ENCODE results near the gene CD79A.
"Not testable (repeated sequence)": the region's sequence is repeated elsewhere in the genome, so short reads cannot be mapped to it uniquely, and the experiment has no call there.

Gene CD79A

DNA sequence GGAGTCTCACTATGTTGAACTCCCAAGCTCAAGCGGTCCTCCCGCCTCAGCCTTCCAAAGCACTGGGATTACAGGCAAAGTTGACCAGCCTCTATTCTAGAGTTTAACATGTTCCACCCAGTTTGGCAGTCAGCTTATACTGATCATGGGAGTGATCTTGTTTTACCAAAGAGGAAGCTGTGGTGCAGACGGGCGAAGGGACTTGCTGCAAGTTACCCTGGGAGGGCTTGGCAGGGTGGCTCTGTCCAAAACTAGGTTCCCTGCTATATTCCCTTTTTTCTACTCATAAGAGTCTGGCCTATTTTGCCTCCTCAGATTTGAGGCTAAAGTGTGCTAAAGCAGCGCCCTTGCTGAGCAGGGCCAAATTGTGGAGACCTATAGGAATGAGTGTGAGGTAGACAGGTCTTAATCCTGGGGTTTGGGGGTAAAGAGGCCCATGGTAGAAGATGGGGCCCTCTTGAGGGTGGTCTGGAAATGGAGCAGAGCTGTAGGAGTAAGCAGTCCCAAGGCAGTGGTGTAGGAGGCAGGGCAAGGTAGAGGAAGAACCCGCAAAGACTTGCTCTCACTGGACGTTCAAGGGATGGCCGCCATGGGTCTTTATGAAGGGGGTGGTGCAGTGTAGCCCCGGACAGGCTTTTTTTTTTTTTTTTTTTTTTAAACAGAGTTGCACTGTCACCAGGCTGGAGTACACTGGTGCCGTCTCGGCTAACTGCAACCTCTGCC, 13.7 kb upstream of the CD79A start:
- DNase-seq = no peak

DNA sequence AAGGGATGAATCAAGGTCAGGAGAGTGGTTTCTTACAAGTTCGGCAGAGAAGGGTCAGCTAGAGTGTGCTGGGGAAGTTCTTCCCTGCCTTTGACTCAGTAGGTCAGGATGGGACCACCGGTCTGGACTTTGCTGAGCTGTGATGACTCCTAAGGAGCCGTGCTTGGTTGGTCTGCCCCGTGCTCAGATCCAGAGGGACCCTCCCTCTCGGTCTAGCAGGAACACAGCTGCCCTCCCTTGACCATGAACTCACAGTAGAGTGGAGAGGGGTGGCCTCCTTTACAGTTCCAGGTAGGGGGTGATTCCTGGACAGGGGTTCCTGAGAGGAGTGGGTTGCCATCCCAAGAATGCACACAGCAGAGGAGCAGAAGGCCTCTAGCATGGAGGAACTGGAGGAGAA, 12.7 kb upstream of the CD79A start:
- no peak for DNase-seq

DNA sequence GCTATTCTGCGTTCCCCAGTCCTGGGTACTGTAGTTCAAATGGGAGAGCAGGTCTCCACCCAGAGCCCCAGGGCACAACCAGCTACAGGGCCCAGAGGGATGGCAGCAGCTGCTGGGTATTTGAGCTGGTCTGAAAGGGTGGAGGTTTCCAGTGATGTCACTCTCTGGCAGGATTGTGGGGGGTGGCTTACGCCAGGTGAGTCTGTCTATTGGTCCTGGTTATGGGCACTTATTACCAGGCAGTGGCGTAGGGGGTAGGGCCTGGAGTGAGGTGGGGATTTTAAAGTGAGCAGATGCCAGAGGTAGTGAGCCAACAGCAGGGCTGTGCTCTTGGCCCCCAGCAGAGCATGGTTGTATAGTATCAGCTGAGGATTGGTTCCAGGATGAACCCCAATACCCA, 10.8 kb upstream of the CD79A start:
- no peak for DNase-seq

DNA sequence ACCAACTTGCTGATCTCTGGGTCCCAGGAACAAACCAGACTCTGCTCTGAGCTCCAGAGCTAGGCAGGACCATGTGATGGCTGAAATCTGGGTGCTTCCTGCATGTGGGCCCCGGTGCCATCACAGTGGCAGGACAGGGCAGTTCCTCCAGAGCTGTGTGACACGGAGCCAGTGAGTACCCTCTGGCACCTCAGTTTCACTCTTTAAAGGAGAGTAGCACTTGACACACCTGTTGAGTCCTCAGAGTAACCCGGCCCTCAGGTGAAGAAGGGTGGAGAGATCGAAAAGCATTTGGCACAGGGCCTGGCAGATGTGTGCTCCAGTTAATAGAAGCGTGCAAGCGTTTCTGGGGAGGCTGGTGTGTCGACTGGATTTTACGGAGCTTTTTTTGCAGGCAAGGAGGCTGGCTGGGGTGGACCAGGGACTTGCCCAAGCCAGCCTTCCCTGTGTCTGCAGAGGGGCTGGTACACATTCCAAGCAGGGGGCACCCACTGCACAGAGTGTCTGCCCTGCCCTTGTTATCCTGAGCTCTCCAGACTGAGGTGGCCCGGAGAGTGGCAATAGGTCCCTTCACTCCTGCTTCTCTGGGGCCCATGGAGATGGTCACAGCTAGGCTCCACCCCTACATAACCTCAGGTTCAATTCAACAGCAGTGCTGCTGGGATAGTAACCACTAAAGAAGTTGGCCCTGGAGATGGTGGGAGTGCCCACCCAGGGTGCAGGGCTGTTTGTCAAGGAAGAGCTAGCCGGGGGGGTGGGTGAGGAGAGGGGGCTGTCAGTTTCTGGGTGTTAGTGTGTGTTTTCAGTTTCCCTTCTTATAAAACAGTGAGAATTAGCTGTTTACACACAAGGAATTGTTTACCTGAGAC, 8.7 kb upstream of the CD79A start:
- DNase-seq = no peak

DNA sequence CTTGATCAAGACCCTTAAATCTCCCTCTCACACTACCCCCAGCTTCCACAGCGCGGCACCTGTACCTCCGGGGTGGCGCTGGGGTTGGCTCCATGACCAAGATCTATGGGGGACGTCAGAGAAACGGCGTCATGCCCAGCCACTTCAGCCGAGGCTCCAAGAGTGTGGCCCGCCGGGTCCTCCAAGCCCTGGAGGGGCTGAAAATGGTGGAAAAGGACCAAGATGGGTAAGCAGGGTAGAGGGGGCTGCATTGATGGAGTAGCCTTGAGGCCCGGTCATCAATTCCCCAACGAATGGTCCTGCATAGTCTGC, 8.1 kb upstream of the CD79A start:
- DNase-seq = no peak

DNA sequence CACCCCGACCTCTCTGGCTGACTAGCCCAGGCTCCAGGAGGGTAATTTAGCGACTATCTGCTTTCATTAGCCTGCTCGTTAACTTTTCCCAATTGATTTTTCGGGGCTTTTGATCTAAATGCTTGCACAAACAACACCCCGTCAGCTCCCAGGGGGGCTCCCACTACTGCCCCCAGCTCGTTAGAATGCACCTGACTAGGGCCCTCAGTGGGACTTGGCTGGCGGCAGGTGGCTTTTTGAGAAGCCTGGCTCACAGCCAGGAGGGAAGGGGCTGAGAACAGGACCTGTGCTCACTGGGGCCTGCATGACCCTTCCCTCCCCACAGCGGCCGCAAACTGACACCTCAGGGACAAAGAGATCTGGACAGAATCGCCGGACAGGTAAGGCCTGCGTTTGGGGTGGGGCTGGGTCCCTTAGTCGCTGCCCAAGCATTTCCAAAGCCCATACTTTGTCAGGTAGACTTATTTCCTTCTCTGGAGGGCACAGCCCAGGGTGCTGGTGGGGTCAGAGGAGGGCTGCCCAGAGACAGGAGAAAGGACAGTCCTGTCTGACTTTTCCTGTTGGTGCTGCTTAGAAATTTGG, 7.6 kb upstream of the CD79A start:
- no peak for DNase-seq

DNA sequence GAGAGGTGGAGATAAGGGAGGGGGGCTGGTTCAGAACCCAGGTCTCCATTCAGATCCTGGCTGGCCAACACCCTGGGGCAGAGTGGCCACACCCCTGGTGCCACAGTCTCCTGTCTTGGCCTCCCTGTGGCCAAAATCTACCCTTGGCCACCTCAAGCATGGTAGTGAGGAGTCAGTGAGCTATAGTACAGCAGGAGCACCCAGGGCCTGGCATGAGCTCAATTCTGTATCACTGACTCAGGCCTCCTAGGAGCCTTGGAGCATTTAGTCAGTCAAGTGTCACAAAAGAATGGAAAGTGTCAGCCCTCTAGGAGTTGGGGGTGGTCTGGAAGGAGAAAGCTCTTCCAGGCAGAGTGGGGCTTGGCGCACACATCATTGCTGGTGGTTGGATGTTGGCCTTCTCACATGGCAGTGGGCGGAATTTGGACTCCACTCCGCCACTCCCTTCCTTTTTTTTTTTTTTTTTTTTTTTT, 6.6 kb upstream of the CD79A start:
- DNase-seq = no peak

DNA sequence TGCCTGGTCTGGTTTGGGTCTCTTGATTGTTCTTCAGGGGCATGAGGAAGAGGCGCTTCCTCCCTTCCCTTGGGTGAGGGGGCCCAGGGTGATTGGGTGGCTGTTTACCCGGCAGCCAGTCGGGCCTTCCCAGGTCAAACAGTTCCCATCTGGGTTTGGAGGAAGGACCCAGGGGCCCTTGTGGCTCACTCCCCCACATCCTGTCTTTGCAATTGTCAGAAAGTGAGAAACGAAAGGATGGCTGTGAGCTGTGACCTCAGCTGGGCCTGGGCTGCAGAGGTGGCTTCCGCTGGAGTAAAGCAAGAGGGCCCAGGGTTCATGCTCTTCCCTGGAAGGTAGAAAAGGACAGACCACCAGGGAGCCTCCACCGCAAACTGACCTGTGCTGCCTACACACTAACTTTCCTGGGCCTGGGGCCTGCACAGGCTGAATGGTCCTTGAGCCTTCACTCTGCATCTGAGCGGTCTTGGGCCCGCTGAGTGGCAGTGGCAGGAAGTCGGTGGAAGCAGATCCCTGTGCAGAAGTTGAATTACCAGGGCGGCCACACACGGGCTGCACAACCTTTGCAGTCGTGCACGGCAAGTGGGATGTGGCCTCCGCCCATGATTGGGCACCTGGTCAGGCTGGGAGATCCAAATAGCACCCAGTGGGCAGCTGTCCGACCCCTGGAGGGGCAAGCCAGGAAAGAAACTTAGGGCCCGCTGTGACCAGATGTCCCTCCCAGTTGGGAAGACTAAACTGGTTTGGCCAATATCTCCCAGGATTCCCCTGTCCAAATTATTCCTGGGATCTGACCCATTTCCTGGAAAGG, 5.3 kb upstream of the CD79A start:
- no peak for DNase-seq

DNA sequence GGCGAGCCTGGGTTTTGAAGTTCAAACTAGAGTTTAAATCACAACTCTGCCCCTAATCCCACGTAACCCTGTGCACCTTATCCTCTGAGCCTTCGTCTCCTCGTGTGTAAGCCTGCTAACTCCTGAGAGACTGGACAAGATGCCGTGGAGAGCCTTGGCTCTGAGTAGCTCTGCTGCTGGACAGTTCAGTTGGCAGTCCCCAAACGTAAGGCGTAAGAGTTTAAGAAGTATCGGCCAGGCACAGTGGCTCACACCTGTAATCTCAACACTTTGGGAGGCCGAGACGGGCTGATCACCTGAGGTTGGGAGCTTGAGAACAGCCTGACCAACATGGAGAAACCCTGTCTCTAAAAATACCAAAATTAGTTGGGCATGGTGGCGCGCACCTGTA, 4.7 kb upstream of the CD79A start:
- DNase-seq = no peak

DNA sequence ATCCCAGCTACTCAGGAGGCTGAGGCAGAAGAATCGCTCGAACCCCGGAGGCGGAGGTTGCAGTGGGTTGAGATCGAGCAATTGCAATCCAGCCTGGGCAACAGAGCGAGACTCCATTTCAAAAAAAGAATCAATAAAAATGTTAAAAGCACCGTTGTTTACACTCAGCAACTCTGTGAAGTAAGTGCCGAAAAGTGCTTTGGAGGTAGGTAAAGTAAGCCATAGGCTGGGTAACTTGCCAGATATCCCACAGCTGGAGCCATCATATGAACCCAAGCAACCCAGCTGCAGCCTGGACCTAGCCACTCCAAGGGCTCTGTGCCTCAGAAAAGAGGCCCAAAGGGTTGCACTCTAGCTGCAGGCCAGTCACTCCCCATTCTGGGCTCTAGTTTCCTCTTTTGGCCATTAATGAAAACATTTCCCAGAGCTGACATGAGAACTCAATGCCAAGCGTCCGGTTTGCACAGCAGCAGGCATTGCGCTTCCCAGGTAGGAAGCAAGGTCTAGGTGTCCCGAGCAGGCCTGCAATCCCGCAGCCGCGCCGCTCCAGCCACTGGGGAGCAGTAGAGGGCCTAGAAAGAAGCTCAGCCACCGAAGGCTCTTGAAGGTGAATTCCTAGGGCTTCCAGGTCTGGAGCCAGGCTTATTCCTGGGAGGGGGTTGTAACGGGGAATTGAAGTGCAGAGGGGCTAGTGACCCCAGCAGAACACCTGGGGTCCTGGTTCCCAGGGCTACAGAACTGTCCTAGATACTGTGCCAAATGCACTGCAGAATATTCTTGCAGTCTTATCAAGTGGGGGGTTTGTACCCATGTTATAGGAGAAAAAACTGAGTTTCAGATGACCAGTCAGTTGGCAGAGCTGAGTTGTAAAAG, 4.1 kb upstream of the CD79A start:
- DNase-seq = no peak

DNA sequence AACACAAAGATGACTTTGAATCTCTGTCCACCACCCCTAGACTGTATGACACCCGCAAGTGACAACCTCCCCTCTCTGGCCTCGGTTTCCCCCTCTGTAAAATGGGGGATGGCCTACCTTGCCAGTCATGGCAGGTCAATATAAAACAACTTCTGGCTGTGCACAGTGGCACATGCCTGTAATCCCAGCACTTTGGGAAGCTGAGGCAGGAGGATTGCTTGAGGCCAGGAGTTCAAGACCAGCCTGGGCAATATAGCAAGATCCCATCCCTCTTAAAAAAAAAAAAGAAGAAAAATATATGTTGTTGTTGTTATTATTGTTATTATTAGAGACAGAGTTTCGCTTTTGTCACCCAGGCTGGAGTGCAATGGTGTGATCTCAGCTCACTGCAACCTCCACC, 1.1 kb upstream of the CD79A start:
- DNase-seq = not testable (repeated sequence)

DNA sequence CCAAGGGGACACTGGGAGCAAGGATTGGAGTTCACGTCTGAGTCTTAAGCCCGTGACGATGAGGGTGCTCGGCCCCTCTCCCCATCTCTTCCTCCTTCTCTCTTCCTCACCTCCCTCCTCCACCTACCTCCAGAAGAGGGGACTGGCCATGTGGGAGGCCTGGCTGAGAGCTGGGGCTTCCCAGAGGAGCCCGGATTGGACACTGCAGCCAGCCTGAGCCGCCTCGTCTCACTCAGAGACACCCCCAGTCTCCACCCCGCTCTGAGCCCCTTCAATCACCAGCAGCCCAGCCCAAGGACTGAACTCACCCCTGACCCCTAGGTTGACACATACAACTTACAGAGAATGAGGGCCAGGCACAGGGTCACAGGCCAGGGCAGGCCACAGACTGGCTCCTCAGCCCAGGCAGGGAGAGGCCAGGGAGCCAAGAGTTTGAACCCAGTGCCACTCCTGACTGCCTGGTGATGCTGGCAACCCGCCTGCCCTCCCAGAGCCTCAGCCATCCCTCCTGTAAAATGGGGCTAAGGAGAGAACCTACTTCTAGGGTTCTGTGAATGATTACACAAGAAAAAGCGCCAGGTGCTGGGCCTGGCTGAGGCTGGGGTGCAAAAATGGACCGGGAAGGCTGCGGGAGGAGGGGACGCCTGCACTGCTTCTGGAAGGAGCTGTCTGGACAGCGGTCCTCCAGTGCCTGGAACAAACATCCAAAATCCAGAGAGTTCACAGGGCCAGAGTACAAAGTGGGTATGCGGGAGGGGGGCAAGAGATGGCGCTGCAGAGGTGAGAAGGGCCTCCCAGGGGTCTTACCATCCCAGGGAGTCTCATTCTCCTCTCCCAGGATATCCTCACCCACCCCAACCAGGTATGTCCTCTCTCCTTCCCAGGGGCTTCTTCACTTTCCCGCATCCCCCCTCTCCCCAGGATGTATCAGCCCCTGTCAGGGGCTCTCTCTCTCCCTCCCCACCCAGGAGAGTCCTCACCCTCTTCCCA, 1.1 kb downstream of the CD79A start:
- no peak for DNase-seq

DNA sequence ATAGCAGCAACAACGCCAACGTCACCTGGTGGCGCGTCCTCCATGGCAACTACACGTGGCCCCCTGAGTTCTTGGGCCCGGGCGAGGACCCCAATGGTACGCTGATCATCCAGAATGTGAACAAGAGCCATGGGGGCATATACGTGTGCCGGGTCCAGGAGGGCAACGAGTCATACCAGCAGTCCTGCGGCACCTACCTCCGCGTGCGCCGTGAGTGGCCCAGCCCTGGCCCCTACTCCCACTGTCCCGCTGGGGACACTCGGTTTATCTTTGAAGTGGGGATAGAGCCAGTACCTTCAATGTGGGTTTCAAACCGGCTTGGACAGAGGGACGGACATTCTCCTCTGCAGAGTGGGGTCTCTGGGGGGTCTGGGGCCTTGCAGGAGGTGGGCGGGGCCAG, 2.0 kb downstream of the CD79A start:
- no peak for DNase-seq

DNA sequence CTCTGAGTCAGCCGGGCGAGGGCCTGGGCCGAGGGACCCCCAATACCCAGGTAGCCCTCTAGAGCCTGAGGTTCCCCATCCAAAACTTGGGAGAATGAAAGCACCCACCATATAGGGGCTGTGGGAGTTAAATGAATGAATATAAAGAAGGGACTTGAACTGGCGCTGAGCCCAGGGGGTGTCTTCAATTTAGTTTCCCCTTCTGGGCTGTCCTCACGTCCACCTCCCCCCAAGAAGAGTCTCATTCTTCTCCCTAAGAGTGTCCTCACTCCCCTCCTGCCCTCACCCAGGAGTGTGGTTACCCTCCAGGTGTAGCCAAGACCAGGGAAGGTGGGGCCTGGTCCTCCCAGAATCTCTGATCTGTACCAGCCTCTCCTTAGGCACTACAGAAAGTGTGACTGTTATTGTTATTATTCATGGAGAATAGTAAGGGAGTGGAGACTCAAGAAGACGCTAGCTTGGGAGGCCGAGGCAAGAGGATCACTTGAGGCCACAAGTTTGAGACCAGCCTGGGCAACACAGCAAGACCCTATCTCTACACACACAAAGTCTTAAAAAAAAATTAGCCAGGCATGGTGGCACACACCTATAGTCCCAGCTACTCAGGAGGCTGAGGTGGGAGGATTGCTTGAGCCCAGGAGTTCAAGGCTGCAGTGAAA, 2.7 kb downstream of the CD79A start:
- no peak for DNase-seq

DNA sequence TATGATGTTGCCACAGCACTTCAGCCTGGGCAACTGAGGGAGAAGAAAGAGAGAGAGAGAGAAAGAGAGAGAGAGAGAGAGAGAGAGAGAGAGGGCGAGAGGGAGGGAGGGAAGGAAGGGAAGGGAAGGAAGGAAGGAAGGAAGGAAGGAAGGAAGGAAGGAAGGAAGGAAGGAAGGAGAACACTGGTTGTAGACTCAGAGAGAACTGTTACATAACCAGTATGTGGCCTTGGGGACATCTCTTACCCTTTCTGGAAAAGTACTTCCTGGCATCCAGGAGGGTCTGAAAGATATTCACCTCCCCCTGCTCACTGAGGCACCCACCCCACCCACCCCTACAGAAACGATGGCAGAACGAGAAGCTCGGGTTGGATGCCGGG, 3.2 kb downstream of the CD79A start:
- DNase-seq = no peak

DNA sequence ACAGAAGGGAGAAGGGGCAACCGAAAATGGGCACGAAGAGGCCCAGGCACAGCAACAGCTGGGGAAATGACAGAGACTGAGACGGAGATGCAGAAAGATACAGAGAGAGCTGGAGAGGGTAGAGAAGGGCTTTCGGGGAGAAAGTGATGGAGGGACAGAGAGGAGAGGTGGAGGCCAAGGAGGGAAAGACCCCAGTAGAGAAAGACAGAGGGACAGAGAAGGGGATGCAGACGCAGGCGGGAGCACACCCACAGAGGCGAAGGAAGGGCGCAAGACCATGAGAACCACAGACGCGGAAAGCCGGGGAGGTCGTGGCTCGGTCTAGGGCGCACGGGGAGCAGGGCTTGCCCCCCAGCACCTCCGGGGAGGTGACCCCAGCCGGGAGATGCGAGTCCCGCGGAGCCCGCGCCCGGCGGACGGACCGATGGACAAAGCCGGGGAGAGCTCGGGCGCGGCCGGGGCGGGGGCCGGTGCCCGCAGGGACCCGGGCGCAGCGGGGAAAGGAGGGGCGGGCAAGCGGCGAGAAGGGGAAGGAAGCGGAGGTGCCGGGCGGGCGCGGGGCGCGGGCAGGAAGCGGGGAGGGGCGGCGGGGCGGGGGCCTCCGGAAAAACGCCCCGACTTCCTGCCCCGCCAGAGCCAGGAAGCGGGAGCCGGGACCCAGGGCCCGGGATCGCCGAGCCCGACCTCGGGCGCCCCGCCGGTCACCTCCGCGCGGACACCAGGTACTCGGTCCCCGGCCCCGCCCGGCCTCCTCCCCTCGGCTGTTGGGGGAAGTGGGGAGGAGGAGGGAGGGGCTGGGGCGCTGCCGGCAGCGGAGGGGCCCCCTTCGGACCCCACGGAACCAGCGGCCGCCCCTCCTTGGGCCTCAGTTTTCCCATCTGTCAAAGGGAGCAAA, 5.7 kb downstream of the CD79A start, which contains the start of gene ARHGEF1:
Gene ARHGEF1, plus strand, starts transcription at position 617 of the 895 bp plus-strand sequence. CDS start 4,899 bp downstream, outside the sequence.
- no peak for DNase-seq

DNA sequence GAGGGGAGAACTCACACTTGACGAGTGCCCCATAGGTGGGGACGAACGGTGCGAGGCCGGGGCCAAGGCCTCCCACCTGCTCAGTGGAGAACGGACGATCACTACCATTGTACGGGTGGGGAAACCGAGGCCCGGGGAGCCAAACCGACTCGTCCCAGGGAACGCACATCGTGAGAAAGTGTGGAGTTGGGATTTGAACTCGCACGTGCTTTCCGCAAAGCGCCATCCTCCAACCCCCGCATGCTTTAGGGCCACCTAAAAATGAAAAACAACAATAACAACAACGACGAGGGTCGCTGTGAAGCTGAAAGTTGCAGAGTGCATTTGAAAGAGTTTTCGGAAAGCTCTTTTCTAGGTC, 6.4 kb downstream of the CD79A start:
- DNase-seq = no peak

DNA sequence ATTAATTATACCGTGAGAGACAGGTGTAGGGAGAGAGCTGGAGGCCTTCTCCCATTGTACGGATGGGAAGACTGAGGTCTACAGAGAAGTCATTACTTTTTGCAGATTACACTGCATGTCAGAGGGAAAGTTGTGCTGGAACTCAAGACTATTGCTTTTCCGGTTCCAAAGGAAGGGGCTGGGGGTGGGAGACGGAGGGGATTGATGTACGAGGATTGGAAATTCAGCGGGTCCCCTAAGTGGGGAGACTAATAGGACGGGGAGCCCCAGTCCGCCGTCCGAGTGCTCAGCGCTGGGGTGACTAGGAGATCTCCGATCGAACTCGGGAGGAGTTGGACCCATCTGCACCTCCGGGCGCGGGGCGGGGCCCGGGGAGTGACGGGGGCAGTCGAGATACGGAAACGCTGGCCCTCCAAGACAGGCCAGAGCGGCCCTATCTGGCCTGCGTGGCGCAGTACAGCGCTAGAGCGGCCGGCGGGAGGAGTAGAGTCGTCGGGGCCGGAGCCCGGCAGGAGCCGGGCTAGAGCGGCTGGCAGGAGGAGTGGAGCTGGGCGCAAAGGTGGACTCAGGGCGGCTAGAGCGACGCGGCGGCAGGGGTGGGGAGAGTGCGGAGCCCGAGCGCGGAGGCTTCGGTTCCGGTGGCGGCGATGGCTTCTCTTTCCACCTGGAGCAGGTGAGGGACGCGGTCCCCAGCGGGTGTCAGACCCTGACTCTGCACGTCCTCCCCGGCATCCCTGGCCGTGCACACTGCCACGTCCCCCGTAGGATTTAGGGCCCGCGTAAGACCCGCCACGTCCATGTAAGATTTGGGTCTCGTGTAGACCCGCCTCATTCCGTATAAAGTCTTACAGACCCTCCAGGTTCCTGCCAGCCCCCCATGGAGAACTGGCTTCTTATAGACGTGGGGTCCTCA, 7.0 kb downstream of the CD79A start:
- DNase-seq = peak; percentile 91
